Activated CD8-positive, alpha-beta T cell treated with anti-CD3 and anti-CD28 coated beads for 36 hours (primary cell): ENCODE data around the gene DYNC1LI2. TPM values are rescaled to one million over a fixed set of nuclear protein-coding genes. Genes with fewer than 3 reads are reported as not detected.

Experiments used
- ATAC-seq: fragments of 200-7000 bp; cut with Tn5 transposase; one replicate; pipeline ENCODE4 v1.10.0; 2021; ENCODE audit warnings: mild to moderate bottlenecking, moderate library complexity
- CTCF ChIA-PET: fragments of 350-600 bp; sonication (Branson Sonifier 250); formaldehyde crosslinking; loops from one replicate; lab custom pipeline; 2021; ENCODE audit warnings: antibody characterized with exemption; lab: Charles Lee
- POLR2A ChIA-PET: fragments of 350-600 bp; sonication (Branson Sonifier 250); formaldehyde crosslinking; loops from one replicate; lab custom pipeline; 2021; ENCODE audit warnings: antibody characterized with exemption; lab: Charles Lee
- DNase-seq: peaks from one replicate; pipeline ENCODE4 v3.0.0-alpha.2; 2020
- H3K27ac Mint-ChIP-seq: one replicate; pipeline ENCODE4 v1.8.0; 2021; ENCODE audit warnings: mild to moderate bottlenecking, mixed read lengths
- H3K27me3 Mint-ChIP-seq: one replicate; pipeline ENCODE4 v1.8.0; 2021; ENCODE audit warnings: mixed read lengths
- H3K36me3 Mint-ChIP-seq: one replicate; pipeline ENCODE4 v1.8.0; 2021; ENCODE audit warnings: low read depth, mixed read lengths
- H3K4me1 Mint-ChIP-seq: one replicate; pipeline ENCODE4 v1.8.0; 2021; ENCODE audit warnings: low read depth, mixed read lengths
- H3K4me3 Mint-ChIP-seq: one replicate; pipeline ENCODE4 v1.8.0; 2021; ENCODE audit warnings: mild to moderate bottlenecking, moderate library complexity, mixed read lengths
- H3K9me3 Mint-ChIP-seq: one replicate; pipeline ENCODE4 v1.8.0; 2021; ENCODE audit warnings: mixed read lengths
- intact Hi-C: fragments of 100-400 bp; cut with micrococcal nuclease; formaldehyde crosslinking; loops from one replicate; pipeline ENCODE4 v1.10.0; 2022
- total RNA-seq, 2 experiments: library from RNA; stranded (reverse); gene quantifications; one replicate each; pipeline ENCODE4 v1.2.3, GENCODE V29; 2021
- TF ChIP-seq, protein P1 (sequence below): fragments of 200-600 bp; IDR thresholded peaks from one replicate; pipeline ENCODE4 v1.8.0; 2022; ENCODE audit warnings: antibody characterized with exemption, mild to moderate bottlenecking

DYNC1LI2 gene
- total RNA-seq, 2 experiments from 2014 or later: 35.0 to 39.5 TPM

DNA sequence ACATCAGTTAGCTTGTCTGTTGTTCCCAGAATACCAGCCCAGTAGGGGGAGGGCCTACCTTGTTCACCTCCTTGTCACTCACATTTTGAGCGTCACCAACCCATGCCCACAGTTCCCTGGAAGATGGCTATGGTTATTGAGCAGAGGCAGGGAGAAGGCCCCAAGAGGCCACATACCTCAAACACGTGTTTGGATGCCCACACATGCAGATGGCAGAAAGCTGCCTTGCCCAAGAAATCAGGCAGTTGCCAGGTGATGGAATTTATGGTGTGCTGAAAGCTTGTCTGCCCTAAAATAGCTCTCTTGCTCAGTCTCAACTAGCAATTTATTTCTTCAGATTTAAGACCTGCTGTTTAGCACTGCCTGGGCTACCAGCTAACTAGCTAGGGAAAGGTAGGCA lies 38.3 kb downstream of the DYNC1LI2 start:
- TF ChIP-seq, protein P1, sequence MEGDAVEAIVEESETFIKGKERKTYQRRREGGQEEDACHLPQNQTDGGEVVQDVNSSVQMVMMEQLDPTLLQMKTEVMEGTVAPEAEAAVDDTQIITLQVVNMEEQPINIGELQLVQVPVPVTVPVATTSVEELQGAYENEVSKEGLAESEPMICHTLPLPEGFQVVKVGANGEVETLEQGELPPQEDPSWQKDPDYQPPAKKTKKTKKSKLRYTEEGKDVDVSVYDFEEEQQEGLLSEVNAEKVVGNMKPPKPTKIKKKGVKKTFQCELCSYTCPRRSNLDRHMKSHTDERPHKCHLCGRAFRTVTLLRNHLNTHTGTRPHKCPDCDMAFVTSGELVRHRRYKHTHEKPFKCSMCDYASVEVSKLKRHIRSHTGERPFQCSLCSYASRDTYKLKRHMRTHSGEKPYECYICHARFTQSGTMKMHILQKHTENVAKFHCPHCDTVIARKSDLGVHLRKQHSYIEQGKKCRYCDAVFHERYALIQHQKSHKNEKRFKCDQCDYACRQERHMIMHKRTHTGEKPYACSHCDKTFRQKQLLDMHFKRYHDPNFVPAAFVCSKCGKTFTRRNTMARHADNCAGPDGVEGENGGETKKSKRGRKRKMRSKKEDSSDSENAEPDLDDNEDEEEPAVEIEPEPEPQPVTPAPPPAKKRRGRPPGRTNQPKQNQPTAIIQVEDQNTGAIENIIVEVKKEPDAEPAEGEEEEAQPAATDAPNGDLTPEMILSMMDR: no peak
- Mint-ChIP-seq H3K9me3 (no peaks in the 10 kb centered on the region), H3K36me3 (no peaks in the 10 kb centered on the region), H3K4me1 (no peaks in the 10 kb centered on the region), H3K27me3 (peaks cover 3% of the 10 kb centered on the region), H3K4me3 (no peak overlapping the region), H3K27ac (no peak overlapping the region)
- ChIA-PET CTCF (interaction anchor here (0.6 to 2.1 kb wide), 7 partner anchors 13 to 62 kb away, joined by 3 to 8 read pairs (median 4); no protein-coding TSS in a partner anchor), POLR2A (interaction anchor here (1.1 kb wide), 1 partner anchor 12 kb away, joined by 3 read pairs; no protein-coding TSS in a partner anchor)
- DNase-seq: no peak
- intact Hi-C loops: no loop called here
- ATAC-seq: no peak

DNA sequence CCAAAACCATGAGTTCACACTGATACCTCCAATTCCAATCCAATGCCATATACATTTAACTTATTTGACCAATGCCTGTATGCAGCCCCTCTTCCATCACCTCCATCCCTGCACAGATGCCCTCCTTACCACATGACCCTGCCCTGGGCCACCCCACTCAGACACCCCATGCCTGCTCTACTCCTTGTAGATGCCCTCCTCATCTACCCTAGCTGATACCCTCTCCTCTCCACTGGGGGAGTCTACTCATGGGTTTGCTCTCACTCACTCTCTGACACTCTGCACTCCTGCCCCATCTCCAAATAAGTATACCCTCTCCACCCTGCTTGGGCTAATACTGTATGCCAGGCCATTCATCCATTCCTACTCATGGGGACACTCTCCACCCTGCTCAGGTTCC lies 38.9 kb downstream of the DYNC1LI2 start:
- DNase-seq (no peak), ATAC-seq (no peak)
- TF ChIP-seq, protein P1: no peak
- Mint-ChIP-seq H3K4me1 (no peaks in the 10 kb centered on the region), H3K36me3 (no peaks in the 10 kb centered on the region), H3K4me3 (no peak overlapping the region), H3K9me3 (no peaks in the 10 kb centered on the region), H3K27me3 (peaks cover 3% of the 10 kb centered on the region), H3K27ac (no peak overlapping the region)
- intact Hi-C loops: no loop called here
- POLR2A ChIA-PET: no interaction called here
- CTCF ChIA-PET: interaction anchor here (0.6 to 2.1 kb wide), 6 partner anchors 13 to 62 kb away, joined by 3 to 8 read pairs (median 4); no protein-coding TSS in a partner anchor

DNA sequence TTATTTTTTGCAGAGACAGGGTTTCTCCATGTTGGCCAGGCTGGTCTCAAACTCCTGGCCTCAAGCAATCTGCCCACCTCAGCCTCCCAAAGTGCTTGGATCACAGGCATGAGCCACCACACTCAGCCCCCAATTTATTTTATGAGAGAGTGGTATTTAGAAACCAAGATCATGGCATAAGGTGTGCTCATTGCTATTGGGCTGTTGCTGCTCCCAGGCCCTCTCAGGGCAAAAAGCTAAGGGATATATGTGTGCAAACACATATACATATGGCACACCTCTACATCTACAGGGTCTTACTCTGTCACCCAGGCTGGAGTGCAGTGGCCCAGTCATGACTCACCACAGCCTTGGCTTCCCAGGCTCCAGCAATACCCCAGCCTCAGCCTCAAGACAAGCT lies 39.8 kb downstream of the DYNC1LI2 start:
- Mint-ChIP-seq H3K36me3 (no peaks in the 10 kb centered on the region), H3K27me3 (peaks cover 3% of the 10 kb centered on the region), H3K4me3 (no peak overlapping the region), H3K4me1 (no peaks in the 10 kb centered on the region), H3K27ac (no peak overlapping the region), H3K9me3 (no peaks in the 10 kb centered on the region)
- TF ChIP-seq, protein P1: no peak
- ChIA-PET POLR2A (no interaction called here), CTCF (interaction anchor here (2.1 kb wide), 1 partner anchor 17 kb away, joined by 8 read pairs; no protein-coding TSS in a partner anchor)
- intact Hi-C loops: no loop called here
- DNase-seq (no peak), ATAC-seq (no peak)

DNA sequence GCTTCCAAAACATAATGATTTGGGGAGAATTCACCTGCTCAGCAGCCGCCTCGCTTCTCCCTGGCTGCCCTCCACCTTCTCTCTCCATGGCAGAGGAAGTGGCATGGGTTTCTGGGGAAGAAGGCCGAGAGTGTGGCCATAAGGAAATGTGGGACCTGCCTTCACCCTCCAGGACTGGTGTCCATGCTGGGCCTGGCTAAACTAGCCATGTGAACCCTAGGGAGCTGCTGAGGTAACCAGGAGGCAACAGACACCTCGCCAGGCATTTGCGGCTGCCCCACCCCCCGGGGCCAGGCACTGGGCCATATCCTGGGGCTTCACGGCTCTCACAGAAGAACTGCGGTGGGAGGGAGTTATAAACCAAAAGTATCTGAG lies 44.9 kb downstream of the DYNC1LI2 start:
- Mint-ChIP-seq H3K27me3 (peaks cover 3% of the 10 kb centered on the region), H3K4me3 (no peak overlapping the region), H3K9me3 (no peaks in the 10 kb centered on the region), H3K36me3 (no peaks in the 10 kb centered on the region), H3K27ac (no peak overlapping the region), H3K4me1 (no peaks in the 10 kb centered on the region)
- ATAC-seq: no peak
- ChIA-PET POLR2A (no interaction called here), CTCF (no interaction called here)
- DNase-seq: no peak
- intact Hi-C loops: no loop called here
- TF ChIP-seq, protein P1: no peak

DNA sequence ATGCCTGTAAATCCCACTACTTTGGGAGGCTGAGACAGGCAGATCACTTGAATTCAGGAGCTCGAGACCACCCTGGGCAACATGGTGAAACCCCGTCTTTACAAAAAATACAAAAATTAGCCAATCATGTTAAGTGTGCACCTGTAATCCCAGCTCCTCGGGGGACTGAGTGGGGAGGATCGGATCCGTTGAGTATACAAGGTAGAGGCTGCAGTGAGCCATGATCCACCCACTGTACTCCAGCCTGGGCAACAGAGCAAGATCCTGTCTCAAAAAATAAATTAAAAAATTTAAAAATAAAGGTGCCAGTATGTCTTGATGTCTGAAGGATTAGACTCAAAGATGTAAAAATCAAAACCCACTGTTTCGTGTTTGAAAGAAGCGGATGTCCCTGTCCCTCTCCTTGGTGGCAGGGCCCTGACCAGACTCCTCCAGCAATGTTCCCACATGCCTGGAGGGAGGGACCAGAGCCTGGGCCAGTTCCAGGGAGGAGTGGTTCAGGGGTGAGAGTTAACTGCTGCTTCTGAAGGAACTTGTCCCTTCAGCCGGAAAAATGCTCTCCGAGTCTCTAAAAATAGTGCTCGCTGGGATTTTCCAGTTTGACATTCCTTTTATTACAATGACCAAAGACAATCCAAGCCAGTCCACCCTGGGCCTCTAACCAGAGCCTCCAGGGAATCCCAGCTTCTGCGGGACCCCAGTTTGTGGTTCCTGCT lies 45.5 kb downstream of the DYNC1LI2 start:
- Mint-ChIP-seq H3K4me1 (no peaks in the 10 kb centered on the region), H3K4me3 (no peak overlapping the region), H3K9me3 (no peaks in the 10 kb centered on the region), H3K36me3 (no peaks in the 10 kb centered on the region), H3K27me3 (peaks cover 3% of the 10 kb centered on the region), H3K27ac (no peak overlapping the region)
- intact Hi-C loops: no loop called here
- CTCF ChIA-PET: interaction anchor here (1.0 kb wide), 1 partner anchor 55 kb away, joined by 5 read pairs; no protein-coding TSS in a partner anchor
- DNase-seq (no peak), ATAC-seq (no peak)
- TF ChIP-seq, protein P1: no peak
- POLR2A ChIA-PET: no interaction called here
